ENCODE data around the gene TSEN2.
A peak's percentile ranks its signal among the peaks of the same experiment; 100 is the strongest.

Gene TSEN2

DNA sequence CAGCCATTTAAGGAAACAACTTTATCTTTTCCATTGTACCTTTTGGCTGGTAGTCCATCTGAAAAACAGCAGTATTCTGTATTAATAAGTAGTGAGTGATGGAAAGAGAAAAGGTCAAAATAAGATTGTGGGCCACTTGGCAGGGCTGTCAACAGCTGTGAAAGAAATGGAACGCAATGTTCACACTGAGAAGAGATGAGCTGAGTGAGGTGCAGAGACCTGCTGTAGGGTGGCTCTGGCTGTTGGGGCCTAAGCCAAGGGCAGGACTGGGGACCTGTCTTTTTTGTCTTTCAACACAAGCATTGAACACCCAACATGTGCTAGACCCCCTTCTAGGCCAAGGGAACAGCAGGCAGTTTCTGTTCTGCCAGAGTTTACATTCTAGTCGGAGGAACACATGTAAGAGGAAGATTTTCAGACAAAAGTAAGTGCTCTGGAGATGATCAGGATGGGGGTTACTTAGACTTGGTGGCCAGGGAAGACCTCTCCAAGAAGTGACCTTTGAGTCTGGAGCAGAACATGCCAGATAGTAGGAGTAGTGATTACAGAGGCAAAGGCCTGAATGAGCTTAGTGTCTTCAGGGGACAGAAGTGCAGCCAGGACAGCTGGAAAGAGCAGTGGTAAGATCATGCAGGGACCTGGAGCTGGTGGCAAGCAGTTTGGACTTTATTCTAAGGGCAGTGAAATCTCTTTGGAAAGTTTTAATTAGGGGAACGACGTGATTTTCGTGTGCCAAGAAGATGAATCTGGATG is 29.6 kb downstream of the TSEN2 start:
- Histone ChIP-seq H2BK12ac (ENCODE audit: low read length in 2 of 2) (no peak overlapping the region), H2BK15ac (ENCODE audit: low read depth, poor library complexity, severe bottlenecking) (no peak overlapping the region), H3K14ac (ENCODE audit: low read length in 2 of 2) (peak overlapping the region in 1 of 2 experiments; percentile 1), H2BK5ac (ENCODE audit: low read depth, low read length, poor library complexity, severe bottlenecking) (no peak overlapping the region), H2BK120ac (ENCODE audit: low read depth, low read length) (no peak overlapping the region), H3K9ac (ENCODE audit: low read length) (no peak overlapping the region), H2AFZ (ENCODE audit: low read depth, low read length) (no peak overlapping the region), H3K4me1 (ENCODE audit: control insufficient read depth, insufficient read depth, low read depth, low read length) (peaks cover 13% of the 10 kb centered on the region), H4K91ac (ENCODE audit: low read length) (no peak overlapping the region), H3K4ac (ENCODE audit: low read depth in 1 of 2, low read length in 2 of 2) (no peak overlapping the region), H3K79me1 (replicated peaks; ENCODE audit: low read length, poor library complexity, severe bottlenecking) (peaks cover 16% of the 10 kb centered on the region), H3K27me3 (ENCODE audit: control insufficient read depth in 1 of 2, insufficient read depth in 1 of 2, low read length in 2 of 2) (no peaks in the 10 kb centered on the region), H3K23ac (ENCODE audit: low read length in 2 of 2) (no peak overlapping the region), H3K36me3 (ENCODE audit: control insufficient read depth in 1 of 2, insufficient read depth in 2 of 2, low read depth in 1 of 2, low read length in 2 of 2) (peaks cover 3 to 48% of the 10 kb centered on the region in 2 experiments), H3K18ac (ENCODE audit: low read depth in 1 of 2, low read length in 2 of 2) (no peak overlapping the region), H2AK5ac (ENCODE audit: low read length, severe bottlenecking) (peak overlapping the region; percentile 26), H3K4me3 (ENCODE audit: insufficient read depth in 1 of 2, low read depth in 1 of 2, low read length in 2 of 2) (no peak overlapping the region), H3K27ac (ENCODE audit: low read length, poor library complexity, severe bottlenecking) (no peak overlapping the region), H4K8ac (ENCODE audit: low read length) (no peak overlapping the region), H3K4me2 (ENCODE audit: low read length, poor library complexity, severe bottlenecking) (no peak overlapping the region), H3K9me3 (ENCODE audit: control insufficient read depth, low read length) (no peaks in the 10 kb centered on the region)
- 96% methylated on average over 5 of the region's 5 CpGs for WGBS
- no peak for DNase-seq

GRCh38 chr3:12515631-12516030 is 31.4 kb downstream of the TSEN2 start:
- Histone ChIP-seq H3K79me1 (replicated peaks; ENCODE audit: low read length, poor library complexity, severe bottlenecking) (peaks cover 11% of the 10 kb centered on the region), H3K4me1 (ENCODE audit: control insufficient read depth, insufficient read depth, low read depth, low read length) (peaks cover 7% of the 10 kb centered on the region), H3K4me3 (ENCODE audit: insufficient read depth in 1 of 2, low read depth in 1 of 2, low read length in 2 of 2) (no peak overlapping the region), H3K9me3 (ENCODE audit: control insufficient read depth, low read length) (no peaks in the 10 kb centered on the region), H2BK15ac (ENCODE audit: low read depth, poor library complexity, severe bottlenecking) (no peak overlapping the region), H3K27me3 (ENCODE audit: control insufficient read depth in 1 of 2, insufficient read depth in 1 of 2, low read length in 2 of 2) (no peaks in the 10 kb centered on the region), H3K36me3 (ENCODE audit: control insufficient read depth in 1 of 2, insufficient read depth in 2 of 2, low read depth in 1 of 2, low read length in 2 of 2) (peaks cover 7 to 45% of the 10 kb centered on the region in 2 experiments), H2AFZ (ENCODE audit: low read depth, low read length) (no peak overlapping the region), H4K91ac (ENCODE audit: low read length) (no peak overlapping the region), H3K14ac (ENCODE audit: low read length in 2 of 2) (no peak overlapping the region), H2BK120ac (ENCODE audit: low read depth, low read length) (no peak overlapping the region), H3K27ac (ENCODE audit: low read length, poor library complexity, severe bottlenecking) (no peak overlapping the region), H3K23ac (ENCODE audit: low read length in 2 of 2) (no peak overlapping the region), H2AK5ac (ENCODE audit: low read length, severe bottlenecking) (no peak overlapping the region), H3K18ac (ENCODE audit: low read depth in 1 of 2, low read length in 2 of 2) (no peak overlapping the region), H3K4me2 (ENCODE audit: low read length, poor library complexity, severe bottlenecking) (no peak overlapping the region), H2BK12ac (ENCODE audit: low read length in 2 of 2) (no peak overlapping the region), H3K4ac (ENCODE audit: low read depth in 1 of 2, low read length in 2 of 2) (no peak overlapping the region), H2BK5ac (ENCODE audit: low read depth, low read length, poor library complexity, severe bottlenecking) (no peak overlapping the region), H3K9ac (ENCODE audit: low read length) (no peak overlapping the region), H4K8ac (ENCODE audit: low read length) (no peak overlapping the region)
- no peak for DNase-seq

DNA sequence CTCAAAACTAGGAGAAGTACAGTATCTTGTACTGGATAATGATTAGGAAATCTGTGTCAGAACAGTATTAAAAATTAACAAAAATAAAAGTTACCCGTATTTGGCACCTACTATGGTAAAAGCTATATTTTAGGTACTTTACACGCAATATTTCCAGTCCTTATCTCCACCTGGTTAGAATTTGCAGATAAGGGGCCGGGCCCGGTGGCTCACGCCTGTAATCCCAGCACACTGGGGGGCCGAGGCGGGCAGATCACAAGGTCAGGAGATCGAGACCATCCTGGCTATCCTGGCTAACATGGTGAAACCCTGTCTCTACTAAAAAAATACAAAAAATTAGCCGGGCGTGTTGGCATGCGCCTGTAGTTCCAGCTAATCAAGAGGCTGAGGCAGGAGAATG is 32.6 kb downstream of the TSEN2 start:
- Histone ChIP-seq H3K4me1 (ENCODE audit: control insufficient read depth, insufficient read depth, low read depth, low read length) (peaks cover 7% of the 10 kb centered on the region), H3K36me3 (ENCODE audit: control insufficient read depth in 1 of 2, insufficient read depth in 2 of 2, low read depth in 1 of 2, low read length in 2 of 2) (peaks cover 14 to 51% of the 10 kb centered on the region in 2 experiments), H4K8ac (ENCODE audit: low read length) (no peak overlapping the region), H3K14ac (ENCODE audit: low read length in 2 of 2) (no peak overlapping the region), H2BK15ac (ENCODE audit: low read depth, poor library complexity, severe bottlenecking) (no peak overlapping the region), H4K91ac (ENCODE audit: low read length) (no peak overlapping the region), H3K79me1 (replicated peaks; ENCODE audit: low read length, poor library complexity, severe bottlenecking) (peaks cover 11% of the 10 kb centered on the region), H3K9ac (ENCODE audit: low read length) (no peak overlapping the region), H2AFZ (ENCODE audit: low read depth, low read length) (no peak overlapping the region), H2AK5ac (ENCODE audit: low read length, severe bottlenecking) (no peak overlapping the region), H3K27ac (ENCODE audit: low read length, poor library complexity, severe bottlenecking) (no peak overlapping the region), H3K4ac (ENCODE audit: low read depth in 1 of 2, low read length in 2 of 2) (no peak overlapping the region), H2BK5ac (ENCODE audit: low read depth, low read length, poor library complexity, severe bottlenecking) (no peak overlapping the region), H3K4me2 (ENCODE audit: low read length, poor library complexity, severe bottlenecking) (no peak overlapping the region), H3K4me3 (ENCODE audit: insufficient read depth in 1 of 2, low read depth in 1 of 2, low read length in 2 of 2) (no peak overlapping the region), H2BK120ac (ENCODE audit: low read depth, low read length) (no peak overlapping the region), H3K23ac (ENCODE audit: low read length in 2 of 2) (no peak overlapping the region), H3K18ac (ENCODE audit: low read depth in 1 of 2, low read length in 2 of 2) (no peak overlapping the region), H3K9me3 (ENCODE audit: control insufficient read depth, low read length) (no peaks in the 10 kb centered on the region), H3K27me3 (ENCODE audit: control insufficient read depth in 1 of 2, insufficient read depth in 1 of 2, low read length in 2 of 2) (no peaks in the 10 kb centered on the region), H2BK12ac (ENCODE audit: low read length in 2 of 2) (no peak overlapping the region)
- DNase-seq, result no peak
- 88% methylated on average over 7 of the region's 11 CpGs for WGBS

GRCh38 chr3:12518261-12519028 is 34.2 kb downstream of the TSEN2 start:
- Histone ChIP-seq H3K27me3 (ENCODE audit: control insufficient read depth in 1 of 2, insufficient read depth in 1 of 2, low read length in 2 of 2) (no peaks in the 10 kb centered on the region), H2AK5ac (ENCODE audit: low read length, severe bottlenecking) (no peak overlapping the region), H3K4me1 (ENCODE audit: control insufficient read depth, insufficient read depth, low read depth, low read length) (peaks cover 7% of the 10 kb centered on the region), H3K23ac (ENCODE audit: low read length in 2 of 2) (no peak overlapping the region), H4K8ac (ENCODE audit: low read length) (no peak overlapping the region), H2BK5ac (ENCODE audit: low read depth, low read length, poor library complexity, severe bottlenecking) (no peak overlapping the region), H3K18ac (ENCODE audit: low read depth in 1 of 2, low read length in 2 of 2) (no peak overlapping the region), H3K36me3 (ENCODE audit: control insufficient read depth in 1 of 2, insufficient read depth in 2 of 2, low read depth in 1 of 2, low read length in 2 of 2) (peaks cover 14 to 49% of the 10 kb centered on the region in 2 experiments), H3K79me1 (replicated peaks; ENCODE audit: low read length, poor library complexity, severe bottlenecking) (peaks cover 10% of the 10 kb centered on the region), H3K4ac (ENCODE audit: low read depth in 1 of 2, low read length in 2 of 2) (no peak overlapping the region), H3K9me3 (ENCODE audit: control insufficient read depth, low read length) (no peaks in the 10 kb centered on the region), H3K27ac (ENCODE audit: low read length, poor library complexity, severe bottlenecking) (no peak overlapping the region), H4K91ac (ENCODE audit: low read length) (no peak overlapping the region), H2AFZ (ENCODE audit: low read depth, low read length) (no peak overlapping the region), H2BK15ac (ENCODE audit: low read depth, poor library complexity, severe bottlenecking) (no peak overlapping the region), H3K4me2 (ENCODE audit: low read length, poor library complexity, severe bottlenecking) (no peak overlapping the region), H3K14ac (ENCODE audit: low read length in 2 of 2) (no peak overlapping the region), H3K9ac (ENCODE audit: low read length) (no peak overlapping the region), H3K4me3 (ENCODE audit: insufficient read depth in 1 of 2, low read depth in 1 of 2, low read length in 2 of 2) (no peak overlapping the region), H2BK120ac (ENCODE audit: low read depth, low read length) (no peak overlapping the region), H2BK12ac (ENCODE audit: low read length in 2 of 2) (no peak overlapping the region)
- WGBS, result 92% methylated on average over 6 of the region's 6 CpGs
- DNase-seq, result no peak

Data from mesenchymal stem cell (in vitro differentiated cells and primary cell).